ENCODE results near the gene RALGAPA2.

Gene RALGAPA2

DNA sequence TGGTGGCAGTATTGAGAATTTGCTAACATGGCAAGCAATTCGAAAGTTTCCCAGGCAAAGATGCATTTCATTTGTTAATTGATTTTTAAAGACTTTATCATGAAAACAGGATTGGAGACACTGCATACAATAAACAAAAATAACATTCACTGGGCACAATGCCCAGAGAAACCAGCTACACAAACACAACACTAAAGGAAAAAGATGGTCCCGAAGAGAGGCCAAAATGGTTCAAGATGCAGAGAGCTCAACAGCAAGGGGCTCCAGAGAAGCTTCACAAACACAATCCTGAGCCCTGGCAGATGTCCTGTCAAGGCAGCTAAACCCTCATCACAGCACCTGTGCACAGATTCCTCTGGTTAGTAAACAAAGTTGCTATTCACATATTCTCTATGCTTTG, 265.2 kb downstream of the RALGAPA2 start:
- TF ChIP-seq GLIS3 (CRISPR knock-in tag; IDR thresholded peaks at IDR 0.05) (no peak), ISL1 (CRISPR knock-in tag; IDR thresholded peaks at IDR 0.05) (no peak), ZNF565 (CRISPR knock-in tag; conservative IDR thresholded peaks at IDR 0.05; ENCODE audit: low read depth) (no peak)
- TF ChIP-seq, protein P1, sequence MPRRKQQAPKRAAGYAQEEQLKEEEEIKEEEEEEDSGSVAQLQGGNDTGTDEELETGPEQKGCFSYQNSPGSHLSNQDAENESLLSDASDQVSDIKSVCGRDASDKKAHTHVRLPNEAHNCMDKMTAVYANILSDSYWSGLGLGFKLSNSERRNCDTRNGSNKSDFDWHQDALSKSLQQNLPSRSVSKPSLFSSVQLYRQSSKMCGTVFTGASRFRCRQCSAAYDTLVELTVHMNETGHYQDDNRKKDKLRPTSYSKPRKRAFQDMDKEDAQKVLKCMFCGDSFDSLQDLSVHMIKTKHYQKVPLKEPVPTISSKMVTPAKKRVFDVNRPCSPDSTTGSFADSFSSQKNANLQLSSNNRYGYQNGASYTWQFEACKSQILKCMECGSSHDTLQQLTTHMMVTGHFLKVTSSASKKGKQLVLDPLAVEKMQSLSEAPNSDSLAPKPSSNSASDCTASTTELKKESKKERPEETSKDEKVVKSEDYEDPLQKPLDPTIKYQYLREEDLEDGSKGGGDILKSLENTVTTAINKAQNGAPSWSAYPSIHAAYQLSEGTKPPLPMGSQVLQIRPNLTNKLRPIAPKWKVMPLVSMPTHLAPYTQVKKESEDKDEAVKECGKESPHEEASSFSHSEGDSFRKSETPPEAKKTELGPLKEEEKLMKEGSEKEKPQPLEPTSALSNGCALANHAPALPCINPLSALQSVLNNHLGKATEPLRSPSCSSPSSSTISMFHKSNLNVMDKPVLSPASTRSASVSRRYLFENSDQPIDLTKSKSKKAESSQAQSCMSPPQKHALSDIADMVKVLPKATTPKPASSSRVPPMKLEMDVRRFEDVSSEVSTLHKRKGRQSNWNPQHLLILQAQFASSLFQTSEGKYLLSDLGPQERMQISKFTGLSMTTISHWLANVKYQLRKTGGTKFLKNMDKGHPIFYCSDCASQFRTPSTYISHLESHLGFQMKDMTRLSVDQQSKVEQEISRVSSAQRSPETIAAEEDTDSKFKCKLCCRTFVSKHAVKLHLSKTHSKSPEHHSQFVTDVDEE (CRISPR knock-in tag; IDR thresholded peaks at IDR 0.05) = no peak
- TF ChIP-seq, protein P2, sequence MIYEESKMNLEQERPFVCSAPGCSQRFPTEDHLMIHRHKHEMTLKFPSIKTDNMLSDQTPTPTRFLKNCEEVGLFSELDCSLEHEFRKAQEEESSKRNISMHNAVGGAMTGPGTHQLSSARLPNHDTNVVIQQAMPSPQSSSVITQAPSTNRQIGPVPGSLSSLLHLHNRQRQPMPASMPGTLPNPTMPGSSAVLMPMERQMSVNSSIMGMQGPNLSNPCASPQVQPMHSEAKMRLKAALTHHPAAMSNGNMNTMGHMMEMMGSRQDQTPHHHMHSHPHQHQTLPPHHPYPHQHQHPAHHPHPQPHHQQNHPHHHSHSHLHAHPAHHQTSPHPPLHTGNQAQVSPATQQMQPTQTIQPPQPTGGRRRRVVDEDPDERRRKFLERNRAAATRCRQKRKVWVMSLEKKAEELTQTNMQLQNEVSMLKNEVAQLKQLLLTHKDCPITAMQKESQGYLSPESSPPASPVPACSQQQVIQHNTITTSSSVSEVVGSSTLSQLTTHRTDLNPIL (CRISPR knock-in tag; IDR thresholded peaks at IDR 0.05; ENCODE audit: low read depth) = no peak
- no peak for ATAC-seq

DNA sequence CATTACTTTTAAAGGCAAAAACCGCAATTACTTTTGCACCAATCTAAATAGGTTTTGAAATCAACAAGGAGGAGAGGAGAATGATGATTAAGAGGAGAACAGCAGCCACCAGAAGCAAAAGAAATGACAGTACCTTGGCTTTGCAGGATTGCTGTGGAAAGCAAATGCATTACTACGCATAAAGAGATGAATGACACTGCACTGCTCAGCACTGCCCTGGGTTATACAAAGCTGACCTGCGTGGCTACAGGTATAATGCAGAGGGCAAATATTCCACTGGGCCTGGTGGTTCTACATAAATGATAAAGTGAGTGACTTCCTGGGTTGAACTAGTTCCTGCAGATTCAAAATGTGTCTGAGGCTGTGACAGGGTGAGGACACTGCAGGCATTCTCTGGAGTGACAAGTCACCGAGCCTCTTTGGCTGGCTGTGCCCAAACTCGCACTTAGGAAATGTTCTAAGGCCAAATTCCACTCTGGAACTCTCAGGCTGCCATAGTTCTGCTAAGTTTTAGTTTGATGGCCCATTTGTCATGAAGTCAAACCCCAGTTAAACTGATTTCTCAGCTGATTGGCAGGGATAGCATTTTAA, 265.9 kb downstream of the RALGAPA2 start:
- no peak for ATAC-seq
- TF ChIP-seq ZNF565 (CRISPR knock-in tag; conservative IDR thresholded peaks at IDR 0.05; ENCODE audit: low read depth) (no peak), PPARA (CRISPR knock-in tag; IDR thresholded peaks at IDR 0.05; ENCODE audit: borderline replicate concordance) (no peak), OSR1 (CRISPR knock-in tag; IDR thresholded peaks at IDR 0.05) (no peak), CSDC2 (CRISPR knock-in tag; IDR thresholded peaks at IDR 0.05) (no peak)

- TF ChIP-seq TCF4 (CRISPR knock-in tag; IDR thresholded peaks at IDR 0.05; ENCODE audit: borderline replicate concordance) (no peak), PPARA (CRISPR knock-in tag; IDR thresholded peaks at IDR 0.05; ENCODE audit: borderline replicate concordance) (no peak), GLIS3 (CRISPR knock-in tag; IDR thresholded peaks at IDR 0.05) (no peak), SNAI2 (CRISPR knock-in tag; IDR thresholded peaks at IDR 0.05) (no peak), ESRRG (CRISPR knock-in tag; IDR thresholded peaks at IDR 0.05) (no peak), ISL1 (CRISPR knock-in tag; IDR thresholded peaks at IDR 0.05) (no peak), ZNF565 (CRISPR knock-in tag; conservative IDR thresholded peaks at IDR 0.05; ENCODE audit: low read depth) (no peak), OSR1 (CRISPR knock-in tag; IDR thresholded peaks at IDR 0.05) (no peak), ARNTL (CRISPR knock-in tag; IDR thresholded peaks at IDR 0.05; ENCODE audit: borderline replicate concordance, low read depth) (no peak), ZFP3 (CRISPR knock-in tag; IDR thresholded peaks at IDR 0.05) (no peak), RARB (CRISPR knock-in tag; IDR thresholded peaks at IDR 0.05) (no peak), CSDC2 (CRISPR knock-in tag; IDR thresholded peaks at IDR 0.05) (no peak), PATZ1 (CRISPR knock-in tag; IDR thresholded peaks at IDR 0.05; ENCODE audit: borderline replicate concordance) (no peak)
- TF ChIP-seq, protein P1 (CRISPR knock-in tag; IDR thresholded peaks at IDR 0.05) = no peak
- TF ChIP-seq, protein P2 (CRISPR knock-in tag; IDR thresholded peaks at IDR 0.05; ENCODE audit: low read depth) = no peak
- no peak for ATAC-seq
Measured at GRCh38 chr20:20446001-20446400, 266.4 kb downstream of the RALGAPA2 start.

GRCh38 chr20:20443504-20443903, 268.9 kb downstream of the RALGAPA2 start:
- ATAC-seq = no peak
- no peak for TF ChIP-seq CSRNP3 (CRISPR knock-in tag; IDR thresholded peaks at IDR 0.05)
- TF ChIP-seq CSDC2 (CRISPR knock-in tag; IDR thresholded peaks at IDR 0.05) = no peak
- TF ChIP-seq PPARA (CRISPR knock-in tag; IDR thresholded peaks at IDR 0.05; ENCODE audit: borderline replicate concordance) = no peak
- no peak for TF ChIP-seq BACH2 (CRISPR knock-in tag; IDR thresholded peaks at IDR 0.05; ENCODE audit: borderline replicate concordance)
- TF ChIP-seq TOX (CRISPR knock-in tag; IDR thresholded peaks at IDR 0.05; ENCODE audit: borderline replicate concordance) = no peak
- TF ChIP-seq ESRRG (CRISPR knock-in tag; IDR thresholded peaks at IDR 0.05) = no peak
- no peak for TF ChIP-seq ISL1 (CRISPR knock-in tag; IDR thresholded peaks at IDR 0.05)
- TF ChIP-seq GLIS3 (CRISPR knock-in tag; IDR thresholded peaks at IDR 0.05) = no peak
- no peak for TF ChIP-seq ARNTL (CRISPR knock-in tag; IDR thresholded peaks at IDR 0.05; ENCODE audit: borderline replicate concordance, low read depth)
- no peak for TF ChIP-seq ZNF565 (CRISPR knock-in tag; conservative IDR thresholded peaks at IDR 0.05; ENCODE audit: low read depth)
